PC-9 (cell line): ENCODE data around the gene MYO1F.

Experiments
- EZH2 ChIP-seq: fragments of 200-600 bp; sonication (generic); IDR thresholded peaks from 2 replicates; pipeline ENCODE4 v1.8.0; 2017; ENCODE audit warnings: antibody characterized with exemption, low read depth
- TF ChIP-seq, protein P1 (sequence below): fragments of 200-600 bp; sonication (generic); conservative IDR thresholded peaks from 2 replicates; pipeline ENCODE4 v1.6.1; 2017; ENCODE audit warnings: mixed run types, antibody characterized with exemption, mild to moderate bottlenecking, moderate library complexity

DNA sequence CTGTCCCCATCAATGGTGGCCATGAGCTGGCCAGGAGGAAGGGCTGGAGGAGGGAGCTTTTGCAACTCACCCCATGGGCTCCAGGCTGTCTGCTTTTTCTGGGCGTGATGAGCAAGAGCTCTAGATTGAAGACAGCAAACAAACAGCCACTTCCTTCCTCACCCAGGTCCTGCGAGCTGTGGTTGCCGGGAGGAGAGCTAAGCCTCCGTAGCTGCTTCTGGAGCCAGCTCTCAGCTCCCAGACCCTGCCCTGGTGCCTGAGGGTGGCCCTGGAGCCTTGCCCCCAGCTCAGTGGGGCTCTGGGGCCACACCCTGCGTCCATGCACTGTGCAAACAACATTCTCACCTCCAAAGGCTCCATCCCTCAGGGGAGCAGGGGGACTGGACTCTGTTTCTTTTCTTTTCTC, 6.2 kb downstream of the MYO1F start:
- TF ChIP-seq EZH2, result no peak
- TF ChIP-seq, protein P1, sequence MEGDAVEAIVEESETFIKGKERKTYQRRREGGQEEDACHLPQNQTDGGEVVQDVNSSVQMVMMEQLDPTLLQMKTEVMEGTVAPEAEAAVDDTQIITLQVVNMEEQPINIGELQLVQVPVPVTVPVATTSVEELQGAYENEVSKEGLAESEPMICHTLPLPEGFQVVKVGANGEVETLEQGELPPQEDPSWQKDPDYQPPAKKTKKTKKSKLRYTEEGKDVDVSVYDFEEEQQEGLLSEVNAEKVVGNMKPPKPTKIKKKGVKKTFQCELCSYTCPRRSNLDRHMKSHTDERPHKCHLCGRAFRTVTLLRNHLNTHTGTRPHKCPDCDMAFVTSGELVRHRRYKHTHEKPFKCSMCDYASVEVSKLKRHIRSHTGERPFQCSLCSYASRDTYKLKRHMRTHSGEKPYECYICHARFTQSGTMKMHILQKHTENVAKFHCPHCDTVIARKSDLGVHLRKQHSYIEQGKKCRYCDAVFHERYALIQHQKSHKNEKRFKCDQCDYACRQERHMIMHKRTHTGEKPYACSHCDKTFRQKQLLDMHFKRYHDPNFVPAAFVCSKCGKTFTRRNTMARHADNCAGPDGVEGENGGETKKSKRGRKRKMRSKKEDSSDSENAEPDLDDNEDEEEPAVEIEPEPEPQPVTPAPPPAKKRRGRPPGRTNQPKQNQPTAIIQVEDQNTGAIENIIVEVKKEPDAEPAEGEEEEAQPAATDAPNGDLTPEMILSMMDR, result no peak
